Ascending aorta (tissue), 2 donors: ENCODE data around the gene MTFP1. TPM values are rescaled to one million over a fixed set of nuclear protein-coding genes. Genes with fewer than 3 reads are reported as not detected.

ENCODE experiments used
- DNase-seq, 2 donors: peaks; one replicate each; pipeline ENCODE4 v3.0.0-alpha.2; 2019; ENCODE audit warnings: low spot score in 2 of 2
- H3K27ac ChIP-seq, 2 donors: fragments of 200-600 bp; sonication (generic); one replicate each; pipeline ENCODE4 v1.5.1; 2016 to 2017; ENCODE audit warnings: mild to moderate bottlenecking in 1 of 2
- H3K27me3 ChIP-seq: fragments of 200-600 bp; sonication (generic); one replicate; pipeline ENCODE4 v1.5.1; 2017
- H3K36me3 ChIP-seq, 2 donors: fragments of 200-600 bp; sonication (generic); one replicate each; pipeline ENCODE4 v1.5.1; 2016
- H3K4me1 ChIP-seq, 2 donors: fragments of 200-600 bp; sonication (generic); one replicate each; pipeline ENCODE4 v1.5.1; 2016 to 2017; ENCODE audit warnings: mild to moderate bottlenecking in 1 of 2
- H3K4me3 ChIP-seq, 2 donors: fragments of 200-600 bp; sonication (generic); one replicate each; pipeline ENCODE4 v1.5.1; 2016 to 2017; ENCODE audit warnings: mild to moderate bottlenecking in 1 of 2
- H3K9me3 ChIP-seq, 2 donors: fragments of 200-600 bp; sonication (generic); one replicate each; pipeline ENCODE4 v1.5.1; 2016
- intact Hi-C: fragments of 100-400 bp; cut with DNase I; formaldehyde crosslinking; loops from one replicate; pipeline ENCODE4 v1.15.1; 2023
- total RNA-seq: library from RNA; depleted of rRNA; stranded (reverse); fragments of >200 nt; gene quantifications from one replicate; pipeline ENCODE4 v1.1.0, GENCODE V29; 2016
- TF ChIP-seq, protein P1 (sequence below), 3 experiments: fragments of 200-600 bp in 2 of 3; fragments of 450-650 bp in 1 of 3; sonication (generic) in 2 of 3; IDR thresholded peaks; one replicate each; pipeline ENCODE4 v1.5.1; 2016 to 2019; ENCODE audit warnings: antibody characterized with exemption in 3 of 3, mild to moderate bottlenecking in 1 of 3, moderate library complexity in 1 of 3

MTFP1 gene
- total RNA-seq, 1 donor from 2014 or later = 4.5 TPM

DNA sequence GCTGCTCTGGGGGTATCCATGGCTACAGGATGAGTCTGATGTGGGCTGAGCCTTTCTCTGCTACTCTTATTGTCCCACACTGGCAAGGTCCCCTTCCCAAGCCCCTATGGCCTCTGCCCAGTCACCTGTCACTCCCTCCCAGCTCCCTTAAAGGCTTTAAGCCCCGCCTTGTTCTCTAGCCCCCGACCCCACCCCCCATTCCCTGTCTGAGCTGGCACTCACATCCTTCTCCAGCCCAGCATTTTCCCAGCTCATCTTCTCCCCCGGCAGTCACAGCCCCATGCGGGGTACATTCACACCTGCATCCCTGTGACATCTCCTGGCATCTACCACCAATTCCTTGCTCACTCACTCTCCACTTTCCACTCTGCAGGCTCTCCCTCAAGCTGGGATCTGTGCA lies 4.3 kb downstream of the MTFP1 start:
- no peak for DNase-seq
- Histone ChIP-seq H3K36me3 (no peaks in the 10 kb centered on the region), H3K4me3 (no peak overlapping the region), H3K27me3 (no peaks in the 10 kb centered on the region), H3K9me3 (no peaks in the 10 kb centered on the region), H3K4me1 (peaks cover 1 to 11% of the 10 kb centered on the region in 2 donors), H3K27ac (no peak overlapping the region)
- TF ChIP-seq, protein P1, sequence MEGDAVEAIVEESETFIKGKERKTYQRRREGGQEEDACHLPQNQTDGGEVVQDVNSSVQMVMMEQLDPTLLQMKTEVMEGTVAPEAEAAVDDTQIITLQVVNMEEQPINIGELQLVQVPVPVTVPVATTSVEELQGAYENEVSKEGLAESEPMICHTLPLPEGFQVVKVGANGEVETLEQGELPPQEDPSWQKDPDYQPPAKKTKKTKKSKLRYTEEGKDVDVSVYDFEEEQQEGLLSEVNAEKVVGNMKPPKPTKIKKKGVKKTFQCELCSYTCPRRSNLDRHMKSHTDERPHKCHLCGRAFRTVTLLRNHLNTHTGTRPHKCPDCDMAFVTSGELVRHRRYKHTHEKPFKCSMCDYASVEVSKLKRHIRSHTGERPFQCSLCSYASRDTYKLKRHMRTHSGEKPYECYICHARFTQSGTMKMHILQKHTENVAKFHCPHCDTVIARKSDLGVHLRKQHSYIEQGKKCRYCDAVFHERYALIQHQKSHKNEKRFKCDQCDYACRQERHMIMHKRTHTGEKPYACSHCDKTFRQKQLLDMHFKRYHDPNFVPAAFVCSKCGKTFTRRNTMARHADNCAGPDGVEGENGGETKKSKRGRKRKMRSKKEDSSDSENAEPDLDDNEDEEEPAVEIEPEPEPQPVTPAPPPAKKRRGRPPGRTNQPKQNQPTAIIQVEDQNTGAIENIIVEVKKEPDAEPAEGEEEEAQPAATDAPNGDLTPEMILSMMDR (IDR thresholded peaks at IDR 0.05) = no peak
- intact Hi-C loops = loop anchor here (10.0 kb wide), 2 partner anchors 675 to 825 kb away; partner anchors contain the start of genes NF2 and SELENOM

DNA sequence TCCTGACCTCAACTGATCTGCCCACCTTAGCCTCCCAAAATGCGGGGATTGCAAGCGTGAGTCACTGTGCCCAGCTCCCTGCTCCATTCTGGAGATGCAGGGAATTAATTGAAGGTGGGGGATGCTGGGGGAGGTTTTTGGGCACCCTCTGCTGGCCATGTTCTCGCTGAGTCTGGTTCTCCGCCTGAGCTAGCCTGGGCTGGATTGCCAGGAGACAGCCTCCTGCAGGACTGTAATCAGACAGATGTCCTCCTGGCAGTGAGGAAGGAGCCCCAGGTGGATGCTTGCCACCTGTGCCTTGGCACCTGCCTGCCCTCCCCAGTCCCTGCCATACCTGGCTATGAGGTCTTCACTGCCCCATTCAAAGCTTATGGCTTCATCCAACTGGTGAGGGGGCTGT lies 5.4 kb downstream of the MTFP1 start:
- intact Hi-C loops = no loop called here
- TF ChIP-seq, protein P1 (IDR thresholded peaks at IDR 0.05) = no peak
- Histone ChIP-seq H3K9me3 (no peaks in the 10 kb centered on the region), H3K36me3 (no peaks in the 10 kb centered on the region), H3K27me3 (no peaks in the 10 kb centered on the region), H3K4me3 (no peak overlapping the region), H3K27ac (no peak overlapping the region), H3K4me1 (peaks cover 0 to 1% of the 10 kb centered on the region in 2 donors)
- DNase-seq = no peak

DNA sequence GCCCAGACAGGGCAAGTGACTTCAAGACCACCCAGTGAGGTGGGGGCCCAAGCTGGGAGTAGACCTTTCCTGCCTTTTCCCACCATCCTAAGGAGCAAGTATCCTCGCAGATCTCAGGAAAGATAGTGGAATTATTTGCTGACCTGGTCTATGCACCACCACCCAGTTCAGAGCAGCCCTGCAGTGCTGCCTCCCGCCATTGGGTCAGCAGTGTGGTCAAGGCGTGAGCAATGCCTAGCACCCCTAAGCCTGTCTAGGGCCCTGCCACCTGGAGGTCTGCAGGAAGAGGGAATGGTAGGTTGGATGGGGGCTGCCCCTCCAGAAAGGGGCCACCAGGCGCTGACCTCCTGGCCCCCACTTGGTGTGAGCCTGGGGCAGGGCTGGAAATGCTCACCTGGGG lies 6.5 kb downstream of the MTFP1 start:
- Histone ChIP-seq H3K27ac (no peak overlapping the region), H3K4me3 (no peak overlapping the region), H3K27me3 (no peaks in the 10 kb centered on the region), H3K4me1 (no peaks in the 10 kb centered on the region), H3K36me3 (no peaks in the 10 kb centered on the region), H3K9me3 (no peaks in the 10 kb centered on the region)
- TF ChIP-seq, protein P1 (IDR thresholded peaks at IDR 0.05) = no peak
- no peak for DNase-seq
- intact Hi-C loops = no loop called here

DNA sequence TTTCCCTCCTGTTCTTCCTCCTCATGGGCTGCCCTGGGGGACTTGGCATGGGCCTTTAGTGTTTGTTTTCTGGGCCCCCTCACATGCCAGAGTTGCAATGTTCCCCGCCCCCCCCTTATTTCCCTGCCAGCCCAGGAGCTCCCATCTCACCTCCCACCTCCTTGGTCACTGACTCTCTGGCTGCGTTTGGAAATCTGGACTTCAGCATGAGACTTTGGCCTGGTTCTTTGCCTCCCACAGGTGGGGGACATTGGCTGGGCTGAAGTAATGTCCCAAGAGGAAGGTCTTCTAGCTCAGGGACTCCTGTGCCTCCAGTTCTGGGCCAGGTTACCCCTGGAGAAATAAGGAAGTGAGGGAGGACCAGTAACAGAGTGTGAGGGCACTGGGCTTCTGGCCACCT lies 7.0 kb downstream of the MTFP1 start:
- no peak overlapping the region for H3K27ac ChIP-seq
- TF ChIP-seq, protein P1 (IDR thresholded peaks at IDR 0.05) = no peak
- no peaks in the 10 kb centered on the region for H3K4me1 ChIP-seq
- no peak for DNase-seq
- intact Hi-C loops = no loop called here
- H3K27me3 ChIP-seq = no peaks in the 10 kb centered on the region
- no peaks in the 10 kb centered on the region for H3K9me3 ChIP-seq
- no peaks in the 10 kb centered on the region for H3K36me3 ChIP-seq
- no peak overlapping the region for H3K4me3 ChIP-seq

DNA sequence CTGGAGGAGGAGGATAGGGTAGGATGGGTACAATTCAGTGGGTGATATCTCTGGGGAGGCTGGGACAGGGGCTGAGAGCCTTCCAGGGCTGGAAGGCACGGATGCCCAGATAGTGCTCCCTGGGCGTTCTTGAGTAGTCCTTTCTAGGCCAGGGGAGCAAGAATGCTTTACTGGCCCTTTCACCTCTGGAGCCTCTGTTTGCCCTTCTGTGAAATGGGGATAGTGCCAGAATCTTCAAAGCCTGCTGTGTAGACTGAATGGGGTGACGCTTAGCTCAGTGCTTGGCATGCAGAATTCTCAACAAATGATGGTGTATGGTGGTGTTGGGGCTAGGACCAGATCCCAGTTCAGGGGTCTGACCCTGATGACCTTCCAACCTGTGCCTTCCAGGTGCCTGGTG lies 7.7 kb downstream of the MTFP1 start:
- Histone ChIP-seq H3K9me3 (no peaks in the 10 kb centered on the region), H3K27ac (no peak overlapping the region), H3K4me1 (no peaks in the 10 kb centered on the region), H3K36me3 (no peaks in the 10 kb centered on the region), H3K27me3 (no peaks in the 10 kb centered on the region), H3K4me3 (no peak overlapping the region)
- no peak for DNase-seq
- TF ChIP-seq, protein P1 (IDR thresholded peaks at IDR 0.05) = no peak
- intact Hi-C loops = no loop called here

DNA sequence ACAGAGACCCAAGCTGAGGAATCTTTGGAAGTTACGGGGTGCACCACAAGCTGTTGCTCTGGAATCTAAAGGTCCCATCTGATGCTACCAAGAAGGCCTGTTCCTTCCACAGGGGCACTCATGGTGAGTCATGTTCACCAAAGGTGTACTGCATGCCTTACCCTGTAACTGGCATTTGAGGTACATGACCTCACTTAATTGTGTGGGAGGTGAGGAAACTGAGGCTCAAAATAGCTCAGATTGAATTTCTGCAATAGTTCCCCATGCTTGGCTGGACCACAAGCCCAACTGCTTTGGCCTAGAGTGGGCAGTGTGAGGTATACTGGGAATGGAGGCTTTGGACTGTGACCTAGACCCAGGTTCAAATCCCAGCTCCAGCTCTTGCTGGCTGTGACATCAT lies 8.2 kb downstream of the MTFP1 start:
- no peak for DNase-seq
- no peaks in the 10 kb centered on the region for H3K4me1 ChIP-seq
- no peak overlapping the region for H3K4me3 ChIP-seq
- H3K9me3 ChIP-seq = no peaks in the 10 kb centered on the region
- no peak overlapping the region for H3K27ac ChIP-seq
- H3K36me3 ChIP-seq = no peaks in the 10 kb centered on the region
- TF ChIP-seq, protein P1 (IDR thresholded peaks at IDR 0.05) = no peak
- H3K27me3 ChIP-seq = no peaks in the 10 kb centered on the region
- intact Hi-C loops = no loop called here
